ENCODE data around the gene MAN1A2.

DNA sequence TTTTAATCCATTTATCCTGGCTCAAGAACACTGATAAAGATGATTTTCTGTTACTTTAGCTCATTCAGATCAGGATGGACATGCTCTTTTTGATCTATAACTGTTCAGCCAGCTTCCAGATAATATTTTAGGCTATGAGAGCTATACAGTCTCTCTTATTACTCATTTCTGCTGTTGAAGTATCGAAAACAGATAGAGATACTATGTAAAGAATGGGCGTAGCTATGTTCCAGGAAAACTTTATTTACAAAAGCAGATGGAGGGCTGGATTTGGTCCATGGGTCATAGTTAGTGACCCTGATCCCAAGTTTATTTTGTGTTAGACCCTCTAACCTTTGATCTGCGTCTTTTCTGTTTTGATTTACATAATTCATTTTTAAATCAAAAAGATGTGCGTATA is 159.8 kb downstream of the MAN1A2 start:
- TF ChIP-seq, protein P1, sequence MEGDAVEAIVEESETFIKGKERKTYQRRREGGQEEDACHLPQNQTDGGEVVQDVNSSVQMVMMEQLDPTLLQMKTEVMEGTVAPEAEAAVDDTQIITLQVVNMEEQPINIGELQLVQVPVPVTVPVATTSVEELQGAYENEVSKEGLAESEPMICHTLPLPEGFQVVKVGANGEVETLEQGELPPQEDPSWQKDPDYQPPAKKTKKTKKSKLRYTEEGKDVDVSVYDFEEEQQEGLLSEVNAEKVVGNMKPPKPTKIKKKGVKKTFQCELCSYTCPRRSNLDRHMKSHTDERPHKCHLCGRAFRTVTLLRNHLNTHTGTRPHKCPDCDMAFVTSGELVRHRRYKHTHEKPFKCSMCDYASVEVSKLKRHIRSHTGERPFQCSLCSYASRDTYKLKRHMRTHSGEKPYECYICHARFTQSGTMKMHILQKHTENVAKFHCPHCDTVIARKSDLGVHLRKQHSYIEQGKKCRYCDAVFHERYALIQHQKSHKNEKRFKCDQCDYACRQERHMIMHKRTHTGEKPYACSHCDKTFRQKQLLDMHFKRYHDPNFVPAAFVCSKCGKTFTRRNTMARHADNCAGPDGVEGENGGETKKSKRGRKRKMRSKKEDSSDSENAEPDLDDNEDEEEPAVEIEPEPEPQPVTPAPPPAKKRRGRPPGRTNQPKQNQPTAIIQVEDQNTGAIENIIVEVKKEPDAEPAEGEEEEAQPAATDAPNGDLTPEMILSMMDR (IDR thresholded peaks at IDR 0.05) = no peak
- TF ChIP-seq POLR2A (IDR thresholded peaks at IDR 0.05) = no peak

Data from heart left ventricle (tissue), 13 donors.